Activated T-helper 9 cell treated with anti-CD3 and anti-CD28 coated beads, Interleukin-2, amount 50 U/mL, for 16 hours (primary cell): ENCODE measurements around the gene CRNN.

Experiments
- DNase-seq: peaks from one replicate; pipeline ENCODE4 v3.0.0-alpha.2; 2020; ENCODE audit warnings: low read depth

Gene CRNN

GRCh38 chr1:152419917-152420316 is 5.9 kb upstream of the CRNN start:
- DNase-seq = no peak

GRCh38 chr1:152415454-152416227 is 1.6 kb upstream of the CRNN start:
- DNase-seq = no peak

GRCh38 chr1:152412756-152413155 is 1.3 kb downstream of the CRNN start:
- no peak for DNase-seq

GRCh38 chr1:152411134-152411533 is 2.9 kb downstream of the CRNN start:
- DNase-seq = no peak

GRCh38 chr1:152410599-152410998 is 3.5 kb downstream of the CRNN start:
- no peak for DNase-seq

GRCh38 chr1:152410028-152410427 is 4.0 kb downstream of the CRNN start:
- no peak for DNase-seq

GRCh38 chr1:152408664-152409063 is 5.4 kb downstream of the CRNN start:
- DNase-seq = no peak

GRCh38 chr1:152398812-152399698 is 15.0 kb downstream of the CRNN start:
- no peak for DNase-seq

- DNase-seq = no peak
Measured at GRCh38 chr1:152397474-152397873, 16.6 kb downstream of the CRNN start.

GRCh38 chr1:152394151-152394550 is 19.9 kb downstream of the CRNN start:
- DNase-seq = no peak

GRCh38 chr1:152392909-152393308 is 21.2 kb downstream of the CRNN start:
- DNase-seq = no peak

- no peak for DNase-seq
Measured at GRCh38 chr1:152388889-152389288, 25.2 kb downstream of the CRNN start.

GRCh38 chr1:152386940-152387339 is 27.1 kb downstream of the CRNN start:
- DNase-seq = no peak

GRCh38 chr1:152380932-152381331 is 33.1 kb downstream of the CRNN start:
- no peak for DNase-seq

GRCh38 chr1:152374451-152374850 is 39.6 kb downstream of the CRNN start:
- DNase-seq = no peak

GRCh38 chr1:152372672-152373071 is 41.4 kb downstream of the CRNN start:
- DNase-seq = no peak

- no peak for DNase-seq
Measured at GRCh38 chr1:152367436-152367835, 46.6 kb downstream of the CRNN start.

GRCh38 chr1:152359906-152360305 is 54.2 kb downstream of the CRNN start, which contains the start of gene FLG2:
Gene FLG2 (minus strand): TSS chr1:152360006. CDS start chr1:152358884, 1,122 bp downstream.
- DNase-seq = no peak
